Lower leg skin (tissue), 3 donors: ENCODE measurements around the gene RPIA.

Experiments
- CTCF ChIP-seq, 3 donors: fragments of 450-650 bp; IDR thresholded peaks; one replicate each; pipeline ENCODE4 v1.5.1; 2016; ENCODE audit warnings: antibody characterized with exemption in 3 of 3, mild to moderate bottlenecking in 3 of 3, moderate library complexity in 2 of 3
- POLR2A ChIP-seq, 2 donors: fragments of 450-650 bp; IDR thresholded peaks; one replicate each; pipeline ENCODE4 v1.6.1; 2016 to 2017; ENCODE audit warnings: antibody characterized with exemption in 2 of 2, mild to moderate bottlenecking in 1 of 2, moderate library complexity in 1 of 2

DNA sequence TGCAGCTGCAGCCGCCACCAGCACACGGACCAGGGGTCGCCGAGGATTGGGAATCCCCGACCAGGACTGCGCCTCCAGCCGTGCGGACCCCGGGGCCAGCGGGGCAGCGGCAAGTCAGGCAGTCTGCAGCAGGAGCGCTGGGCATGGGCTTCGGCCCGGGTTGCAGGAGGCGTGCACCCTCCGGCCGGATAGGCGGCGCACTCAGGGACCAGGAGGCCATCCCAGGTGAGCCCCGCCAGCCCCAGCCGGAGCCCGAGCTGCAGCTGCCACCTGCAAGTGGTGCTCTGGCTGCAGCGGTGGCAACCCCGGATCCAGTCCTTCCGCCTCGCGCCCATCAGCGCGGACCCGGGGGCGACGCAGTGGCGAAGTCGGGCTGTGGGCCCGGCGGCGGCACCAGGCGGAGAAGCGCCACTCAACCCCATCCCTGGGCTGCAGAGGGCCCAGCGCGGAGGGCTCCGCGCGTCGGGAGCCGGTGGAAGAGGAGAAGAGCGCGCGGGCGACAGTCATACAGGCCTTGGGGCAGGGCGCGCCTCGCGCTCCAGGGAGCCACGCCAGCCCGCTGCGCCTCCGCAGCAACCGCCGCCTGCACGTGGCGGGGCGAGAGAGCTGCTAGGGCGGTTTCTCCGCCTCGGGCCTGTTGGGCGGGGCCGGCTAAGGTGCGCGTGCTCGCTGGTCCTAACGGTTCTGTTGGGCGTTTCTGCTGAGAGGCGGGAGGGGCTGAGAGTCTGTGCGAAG lies 73.8 kb downstream of the RPIA start:
- TF ChIP-seq CTCF (IDR thresholded peaks at IDR 0.05): no peak
- TF ChIP-seq POLR2A (IDR thresholded peaks at IDR 0.05): no peak
